AG09309 (cell line): ENCODE data around the gene PEMT.

ENCODE experiments used
- DNase-seq: peaks from one replicate; pipeline ENCODE4 v3.0.0-alpha.2; 2010; ENCODE audit warnings: low read depth
- H3K4me3 ChIP-seq: 2 replicates; pipeline ENCODE4 v1.5.1; 2011; ENCODE audit warnings: mild to moderate bottlenecking, low read depth, low read length, moderate library complexity; ENCODE audit not compliant: control insufficient read depth
- TF ChIP-seq, protein P1 (sequence below): IDR thresholded peaks from 2 replicates; pipeline ENCODE4 v1.5.1; 2011; ENCODE audit warnings: mild to moderate bottlenecking, low read depth, low read length, inconsistent platforms; ENCODE audit not compliant: insufficient read depth, control insufficient read depth; ENCODE audit errors: missing control alignments

PEMT gene

GRCh38 chr17:17612085-17613022, 20.8 kb upstream of the PEMT start:
- TF ChIP-seq, protein P1, sequence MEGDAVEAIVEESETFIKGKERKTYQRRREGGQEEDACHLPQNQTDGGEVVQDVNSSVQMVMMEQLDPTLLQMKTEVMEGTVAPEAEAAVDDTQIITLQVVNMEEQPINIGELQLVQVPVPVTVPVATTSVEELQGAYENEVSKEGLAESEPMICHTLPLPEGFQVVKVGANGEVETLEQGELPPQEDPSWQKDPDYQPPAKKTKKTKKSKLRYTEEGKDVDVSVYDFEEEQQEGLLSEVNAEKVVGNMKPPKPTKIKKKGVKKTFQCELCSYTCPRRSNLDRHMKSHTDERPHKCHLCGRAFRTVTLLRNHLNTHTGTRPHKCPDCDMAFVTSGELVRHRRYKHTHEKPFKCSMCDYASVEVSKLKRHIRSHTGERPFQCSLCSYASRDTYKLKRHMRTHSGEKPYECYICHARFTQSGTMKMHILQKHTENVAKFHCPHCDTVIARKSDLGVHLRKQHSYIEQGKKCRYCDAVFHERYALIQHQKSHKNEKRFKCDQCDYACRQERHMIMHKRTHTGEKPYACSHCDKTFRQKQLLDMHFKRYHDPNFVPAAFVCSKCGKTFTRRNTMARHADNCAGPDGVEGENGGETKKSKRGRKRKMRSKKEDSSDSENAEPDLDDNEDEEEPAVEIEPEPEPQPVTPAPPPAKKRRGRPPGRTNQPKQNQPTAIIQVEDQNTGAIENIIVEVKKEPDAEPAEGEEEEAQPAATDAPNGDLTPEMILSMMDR = no peak
- no peak for DNase-seq
- H3K4me3 ChIP-seq = no peak overlapping the region

DNA sequence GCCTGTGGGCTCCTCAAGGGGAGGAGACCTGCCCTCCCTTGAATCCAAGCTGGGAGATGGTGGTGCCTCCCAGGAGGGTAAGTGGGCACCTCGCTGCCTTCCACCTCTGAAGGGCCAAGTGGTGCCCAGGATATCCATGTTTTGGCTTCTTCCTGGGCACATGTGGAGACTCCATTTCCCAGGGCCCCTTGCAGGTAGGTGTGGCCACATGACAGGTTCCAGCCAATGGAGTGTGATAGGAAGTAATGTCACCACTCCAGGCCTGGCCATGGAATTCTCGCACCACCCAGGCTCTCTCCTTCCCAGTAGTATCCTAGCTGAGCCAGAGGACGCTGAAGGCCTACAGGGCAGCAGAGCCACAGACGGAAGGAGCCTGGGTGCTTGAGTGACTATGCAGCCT, 17.6 kb upstream of the PEMT start:
- no peak for DNase-seq
- TF ChIP-seq, protein P1 = no peak
- no peak overlapping the region for H3K4me3 ChIP-seq

GRCh38 chr17:17606416-17607000, 15.0 kb upstream of the PEMT start:
- H3K4me3 ChIP-seq = no peak overlapping the region
- TF ChIP-seq, protein P1 = no peak
- no peak for DNase-seq

DNA sequence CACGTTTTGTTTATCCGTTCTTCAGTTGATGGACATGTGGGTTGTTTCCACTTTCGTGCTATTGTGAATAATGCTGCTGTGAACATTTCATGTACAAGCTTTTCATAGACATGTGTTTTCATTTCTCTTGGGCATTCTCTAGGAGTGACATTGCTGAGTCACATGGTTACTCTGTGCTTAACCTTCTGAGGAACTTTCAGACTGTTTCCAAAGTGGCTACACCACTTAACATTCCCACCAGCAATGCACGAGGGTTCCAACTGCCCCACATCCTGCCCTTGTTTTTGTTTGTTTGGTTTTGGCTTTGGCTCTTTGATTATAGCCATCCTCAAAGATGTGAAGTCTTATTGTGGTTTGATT, 14.2 kb upstream of the PEMT start:
- TF ChIP-seq, protein P1 = no peak
- no peak overlapping the region for H3K4me3 ChIP-seq
- peak; percentile 48 for DNase-seq

- H3K4me3 ChIP-seq = no peak overlapping the region
- TF ChIP-seq, protein P1 = no peak
- no peak for DNase-seq
These were observed 13.7 kb upstream of the PEMT start for GRCh38 chr17:17605083-17605728.

GRCh38 chr17:17603895-17604225, 12.4 kb upstream of the PEMT start:
- DNase-seq = no peak
- TF ChIP-seq, protein P1 = no peak
- H3K4me3 ChIP-seq = no peak overlapping the region
